ENCODE data around the gene CFAP210.

The CFAP210 gene

GRCh38 chr2:169712791-169713227, 18.6 kb upstream of the CFAP210 start:
- TF ChIP-seq CTCF (conservative IDR thresholded peaks at IDR 0.05; ENCODE audit: low read length): no peak
- no peak for DNase-seq (ENCODE audit: low read depth)
- no peak overlapping the region for H3K4me3 ChIP-seq (ENCODE audit: low read length)

- DNase-seq (ENCODE audit: low read depth): no peak
- no peak overlapping the region for H3K4me3 ChIP-seq (ENCODE audit: low read length)
- TF ChIP-seq CTCF (conservative IDR thresholded peaks at IDR 0.05; ENCODE audit: low read length): no peak
Observed at GRCh38 chr2:169711751-169712509, 17.7 kb upstream of the CFAP210 start.

- DNase-seq (ENCODE audit: low read depth): no peak
- no peak for TF ChIP-seq CTCF (conservative IDR thresholded peaks at IDR 0.05; ENCODE audit: low read length)
- no peak overlapping the region for H3K4me3 ChIP-seq (ENCODE audit: low read length)
Observed at GRCh38 chr2:169709981-169710380, 15.8 kb upstream of the CFAP210 start.

GRCh38 chr2:169709331-169709730, 15.1 kb upstream of the CFAP210 start:
- TF ChIP-seq CTCF (conservative IDR thresholded peaks at IDR 0.05; ENCODE audit: low read length): no peak
- H3K4me3 ChIP-seq (ENCODE audit: low read length): no peak overlapping the region
- peak; percentile 48 for DNase-seq (ENCODE audit: low read depth)

- no peak overlapping the region for H3K4me3 ChIP-seq (ENCODE audit: low read length)
- no peak for TF ChIP-seq CTCF (conservative IDR thresholded peaks at IDR 0.05; ENCODE audit: low read length)
- no peak for DNase-seq (ENCODE audit: low read depth)
Observed at GRCh38 chr2:169707626-169708025, 13.4 kb upstream of the CFAP210 start.

- no peak overlapping the region for H3K4me3 ChIP-seq (ENCODE audit: low read length)
- TF ChIP-seq CTCF (conservative IDR thresholded peaks at IDR 0.05; ENCODE audit: low read length): no peak
- peak; percentile 88 for DNase-seq (ENCODE audit: low read depth)
Observed at GRCh38 chr2:169705927-169706326, 11.7 kb upstream of the CFAP210 start.

GRCh38 chr2:169704160-169704708, 10.0 kb upstream of the CFAP210 start:
- no peak for TF ChIP-seq CTCF (conservative IDR thresholded peaks at IDR 0.05; ENCODE audit: low read length)
- H3K4me3 ChIP-seq (ENCODE audit: low read length): no peak overlapping the region
- DNase-seq (ENCODE audit: low read depth): no peak
